ENCODE data around the gene GPC1. TPM values are rescaled to one million over a fixed set of nuclear protein-coding genes. Genes with fewer than 3 reads are reported as not detected.
A peak's percentile ranks its signal among the peaks of the same experiment; 100 is the strongest.

The GPC1 gene
- total and polyA plus RNA-seq, 2 of the 13 experiments (the other 11 are each of a cell fraction or from before 2014, with no cell fraction given), result 4.0 to 5.5 TPM

- intact Hi-C loops (cut with micrococcal nuclease; ENCODE audit: unreplicated experiment), result no loop called here
- TF ChIP-seq ZNF766 (CRISPR knock-in tag; IDR thresholded peaks at IDR 0.05; ENCODE audit: borderline replicate concordance), result no peak
- no peak for TF ChIP-seq FOXC1 (CRISPR knock-in tag; IDR thresholded peaks at IDR 0.05; ENCODE audit: borderline replicate concordance)
- TF ChIP-seq HNRNPLL (IDR thresholded peaks at IDR 0.05; ENCODE audit: low read depth, low read length, poor library complexity, severe bottlenecking), result peak; percentile 42
- peak; percentile 14 for TF ChIP-seq XRCC5 (optimal IDR thresholded peaks at IDR 0.05; ENCODE audit: low read length)
- TF ChIP-seq ZNF800 (CRISPR knock-in tag; IDR thresholded peaks at IDR 0.05), result peak; percentile 71; the same call in 1 of the 2 replicates
- TF ChIP-seq, protein P1, sequence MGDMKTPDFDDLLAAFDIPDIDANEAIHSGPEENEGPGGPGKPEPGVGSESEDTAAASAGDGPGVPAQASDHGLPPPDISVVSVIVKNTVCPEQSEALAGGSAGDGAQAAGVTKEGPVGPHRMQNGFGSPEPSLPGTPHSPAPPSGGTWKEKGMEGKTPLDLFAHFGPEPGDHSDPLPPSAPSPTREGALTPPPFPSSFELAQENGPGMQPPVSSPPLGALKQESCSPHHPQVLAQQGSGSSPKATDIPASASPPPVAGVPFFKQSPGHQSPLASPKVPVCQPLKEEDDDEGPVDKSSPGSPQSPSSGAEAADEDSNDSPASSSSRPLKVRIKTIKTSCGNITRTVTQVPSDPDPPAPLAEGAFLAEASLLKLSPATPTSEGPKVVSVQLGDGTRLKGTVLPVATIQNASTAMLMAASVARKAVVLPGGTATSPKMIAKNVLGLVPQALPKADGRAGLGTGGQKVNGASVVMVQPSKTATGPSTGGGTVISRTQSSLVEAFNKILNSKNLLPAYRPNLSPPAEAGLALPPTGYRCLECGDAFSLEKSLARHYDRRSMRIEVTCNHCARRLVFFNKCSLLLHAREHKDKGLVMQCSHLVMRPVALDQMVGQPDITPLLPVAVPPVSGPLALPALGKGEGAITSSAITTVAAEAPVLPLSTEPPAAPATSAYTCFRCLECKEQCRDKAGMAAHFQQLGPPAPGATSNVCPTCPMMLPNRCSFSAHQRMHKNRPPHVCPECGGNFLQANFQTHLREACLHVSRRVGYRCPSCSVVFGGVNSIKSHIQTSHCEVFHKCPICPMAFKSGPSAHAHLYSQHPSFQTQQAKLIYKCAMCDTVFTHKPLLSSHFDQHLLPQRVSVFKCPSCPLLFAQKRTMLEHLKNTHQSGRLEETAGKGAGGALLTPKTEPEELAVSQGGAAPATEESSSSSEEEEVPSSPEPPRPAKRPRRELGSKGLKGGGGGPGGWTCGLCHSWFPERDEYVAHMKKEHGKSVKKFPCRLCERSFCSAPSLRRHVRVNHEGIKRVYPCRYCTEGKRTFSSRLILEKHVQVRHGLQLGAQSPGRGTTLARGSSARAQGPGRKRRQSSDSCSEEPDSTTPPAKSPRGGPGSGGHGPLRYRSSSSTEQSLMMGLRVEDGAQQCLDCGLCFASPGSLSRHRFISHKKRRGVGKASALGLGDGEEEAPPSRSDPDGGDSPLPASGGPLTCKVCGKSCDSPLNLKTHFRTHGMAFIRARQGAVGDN (CRISPR knock-in tag; IDR thresholded peaks at IDR 0.05), result peak; percentile 32
- TF ChIP-seq RBM39 (IDR thresholded peaks at IDR 0.05; ENCODE audit: low read depth, low read length, poor library complexity, severe bottlenecking), result peak; percentile 10
- TF ChIP-seq IKZF4 (CRISPR knock-in tag; IDR thresholded peaks at IDR 0.05; ENCODE audit: borderline replicate concordance, low read depth, not compliant biosample characterization), result peak; percentile 2
- TF ChIP-seq ATF1 (CRISPR knock-in tag; IDR thresholded peaks at IDR 0.05), result no peak
- peak; percentile 21 for TF ChIP-seq SRSF1 (optimal IDR thresholded peaks at IDR 0.05; ENCODE audit: low read depth, low read length)
- TF ChIP-seq, protein P2, sequence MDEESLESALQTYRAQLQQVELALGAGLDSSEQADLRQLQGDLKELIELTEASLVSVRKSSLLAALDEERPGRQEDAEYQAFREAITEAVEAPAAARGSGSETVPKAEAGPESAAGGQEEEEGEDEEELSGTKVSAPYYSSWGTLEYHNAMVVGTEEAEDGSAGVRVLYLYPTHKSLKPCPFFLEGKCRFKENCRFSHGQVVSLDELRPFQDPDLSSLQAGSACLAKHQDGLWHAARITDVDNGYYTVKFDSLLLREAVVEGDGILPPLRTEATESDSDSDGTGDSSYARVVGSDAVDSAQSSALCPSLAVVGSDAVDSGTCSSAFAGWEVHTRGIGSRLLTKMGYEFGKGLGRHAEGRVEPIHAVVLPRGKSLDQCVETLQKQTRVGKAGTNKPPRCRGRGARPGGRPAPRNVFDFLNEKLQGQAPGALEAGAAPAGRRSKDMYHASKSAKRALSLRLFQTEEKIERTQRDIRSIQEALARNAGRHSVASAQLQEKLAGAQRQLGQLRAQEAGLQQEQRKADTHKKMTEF (CRISPR knock-in tag; IDR thresholded peaks at IDR 0.05), result 0 out of 2 replicates have a peak, but pooled peaks have one; percentile 18
- TF ChIP-seq, protein P3, sequence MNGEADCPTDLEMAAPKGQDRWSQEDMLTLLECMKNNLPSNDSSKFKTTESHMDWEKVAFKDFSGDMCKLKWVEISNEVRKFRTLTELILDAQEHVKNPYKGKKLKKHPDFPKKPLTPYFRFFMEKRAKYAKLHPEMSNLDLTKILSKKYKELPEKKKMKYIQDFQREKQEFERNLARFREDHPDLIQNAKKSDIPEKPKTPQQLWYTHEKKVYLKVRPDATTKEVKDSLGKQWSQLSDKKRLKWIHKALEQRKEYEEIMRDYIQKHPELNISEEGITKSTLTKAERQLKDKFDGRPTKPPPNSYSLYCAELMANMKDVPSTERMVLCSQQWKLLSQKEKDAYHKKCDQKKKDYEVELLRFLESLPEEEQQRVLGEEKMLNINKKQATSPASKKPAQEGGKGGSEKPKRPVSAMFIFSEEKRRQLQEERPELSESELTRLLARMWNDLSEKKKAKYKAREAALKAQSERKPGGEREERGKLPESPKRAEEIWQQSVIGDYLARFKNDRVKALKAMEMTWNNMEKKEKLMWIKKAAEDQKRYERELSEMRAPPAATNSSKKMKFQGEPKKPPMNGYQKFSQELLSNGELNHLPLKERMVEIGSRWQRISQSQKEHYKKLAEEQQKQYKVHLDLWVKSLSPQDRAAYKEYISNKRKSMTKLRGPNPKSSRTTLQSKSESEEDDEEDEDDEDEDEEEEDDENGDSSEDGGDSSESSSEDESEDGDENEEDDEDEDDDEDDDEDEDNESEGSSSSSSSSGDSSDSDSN (CRISPR knock-in tag; IDR thresholded peaks at IDR 0.05), result peak; percentile 95
These were observed 20.4 kb downstream of the GPC1 start for GRCh38 chr2:240455647-240456446.

More at GRCh38 chr2:240455647-240456446, 20.4 kb downstream of the GPC1 start:
- Histone ChIP-seq H3K36me3 (replicated peaks in 1 of 2; ENCODE audit: control insufficient read depth in 1 of 2, insufficient read depth in 2 of 2, low read length in 2 of 2) (no peaks in the 10 kb centered on the region), H4K20me1 (ENCODE audit: insufficient read depth, low read length) (peaks cover 16% of the 10 kb centered on the region; the same call in 1 of the 2 replicates), H3K9ac (ENCODE audit: insufficient read depth, low read depth, low read length) (no peak overlapping the region), H3K27me3 (ENCODE audit: control insufficient read depth in 1 of 2, insufficient read depth in 2 of 2, low read length in 2 of 2) (peaks cover 30 to 57% of the 10 kb centered on the region in 2 experiments), H3K79me2 (ENCODE audit: insufficient read depth, low read length) (no peaks in the 10 kb centered on the region), H2AFZ (ENCODE audit: low read length) (no peak overlapping the region), H3K9me3 (ENCODE audit: low read length) (no peaks in the 10 kb centered on the region), H3K27ac (ENCODE audit: extremely low read length, insufficient read depth, low read length) (no peak overlapping the region), H3K4me3 (replicated peaks in 1 of 3; ENCODE audit: insufficient read depth in 1 of 3, low read depth in 2 of 3, low read length in 3 of 3) (peak overlapping the region; percentile 25 to 52 (median 36); a peak in 4 of 6 replicates), H3K4me2 (ENCODE audit: low read depth, low read length) (peak overlapping the region; percentile 51), H3K4me1 (ENCODE audit: insufficient read depth, low read length) (peaks cover 64% of the 10 kb centered on the region)
- ATAC-seq (peak; percentile 25), DNase-seq (ENCODE audit: low spot score) (no peak), FAIRE-seq (no peak)
- WGBS (ENCODE audit: low lambda C conversion rate), result 5% methylated on average over 18 of the region's 55 CpGs
- in situ Hi-C loops (cut with HindIII; ENCODE audit: extremely low pct_ligation_motif_present, low pct_unique_long_range_greater_than_20kb), result no loop called here
- no TSS peak for BruUV-seq (replicated peaks)
- POLR2A ChIA-PET, result interaction anchor here (1.2 kb wide), 1 partner anchor 17 kb away, joined by 4 read pairs; no protein-coding TSS in a partner anchor
- CTCF ChIA-PET (ENCODE audit: low intra/inter-chr PET ratio, low total read pairs), result no interaction called here
